ENCODE measurements around the gene RASAL3.
A peak's percentile ranks its signal among the peaks of the same experiment; 100 is the strongest.

Gene RASAL3

GRCh38 chr19:15432629-15433518 lies 31.5 kb downstream of the RASAL3 start:
- peak; percentile 95 for DNase-seq

- DNase-seq: peak; percentile 37
Measured at GRCh38 chr19:15432018-15432494, 32.3 kb downstream of the RASAL3 start.

GRCh38 chr19:15431396-15432017 lies 32.8 kb downstream of the RASAL3 start:
- DNase-seq: no peak

DNA sequence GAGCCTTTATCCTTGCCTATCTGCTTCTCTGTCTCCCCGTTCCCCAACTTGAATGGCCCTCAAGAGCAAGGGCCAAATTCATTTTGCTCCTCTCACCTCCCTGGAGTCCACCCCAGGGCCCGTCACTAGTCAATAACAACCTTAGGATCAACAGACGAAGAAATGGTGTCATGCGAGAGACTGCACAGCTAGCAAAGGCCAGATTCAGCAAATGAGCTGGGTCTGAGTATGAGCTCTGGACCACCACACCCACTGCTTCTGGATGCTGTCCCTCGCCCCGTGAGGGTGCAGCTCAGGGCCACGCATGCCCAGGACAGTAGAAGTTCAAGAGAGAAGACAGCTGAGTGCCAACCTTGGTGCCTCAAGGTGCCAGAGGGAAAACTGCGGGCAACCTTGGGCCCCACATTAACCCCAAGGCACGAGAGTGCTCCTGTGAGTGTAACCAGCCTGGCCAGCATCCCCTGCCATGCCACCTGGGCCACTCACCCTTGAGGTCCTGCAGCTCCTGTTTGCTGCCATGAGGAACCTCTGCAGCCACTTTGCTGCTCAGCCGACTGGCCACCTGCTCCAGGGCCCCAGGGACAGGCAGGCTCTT lies 33.7 kb downstream of the RASAL3 start:
- no peak for DNase-seq

GRCh38 chr19:15429825-15430467 lies 34.4 kb downstream of the RASAL3 start:
- DNase-seq: no peak

DNA sequence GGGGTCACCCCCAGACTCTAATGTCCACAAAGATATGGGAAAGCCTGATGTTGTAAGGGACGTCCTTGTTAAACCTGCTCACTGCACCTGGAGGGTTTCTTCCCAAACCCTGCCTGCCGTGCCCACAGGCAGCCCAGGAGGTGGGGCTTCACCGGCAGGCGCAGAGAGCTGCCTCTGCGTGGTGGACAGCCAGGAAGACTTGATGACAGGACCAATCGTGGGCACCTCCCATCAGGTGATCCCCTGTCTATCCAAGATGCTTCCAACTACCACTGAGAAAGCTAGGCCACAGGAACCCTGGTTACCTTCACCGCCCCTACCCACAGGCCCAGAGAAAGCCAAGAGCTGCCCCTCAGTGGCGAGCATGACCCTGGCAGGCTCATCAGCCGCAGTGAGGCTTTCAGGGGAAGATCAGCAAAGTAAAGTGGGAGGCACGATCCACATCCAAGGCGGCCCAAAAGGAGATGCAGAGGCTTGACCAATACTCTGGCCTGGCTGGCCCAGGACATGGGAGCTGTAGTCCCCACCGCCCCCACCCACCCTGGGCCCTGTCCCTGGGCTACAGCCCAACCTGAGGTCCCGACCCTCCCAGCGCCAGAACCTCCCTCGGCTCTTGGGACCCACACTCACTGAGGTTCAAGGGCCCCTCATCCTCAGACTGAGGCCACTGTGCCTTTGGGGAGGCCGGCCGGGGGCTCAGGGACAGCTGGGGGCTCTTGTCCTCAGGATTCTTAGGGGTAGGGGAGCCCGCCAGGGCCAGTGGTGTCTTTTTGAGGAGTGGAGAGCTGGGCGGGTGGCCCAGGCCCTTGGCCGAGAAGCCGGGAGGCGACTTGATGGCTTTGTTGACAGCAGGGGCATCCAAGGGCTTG lies 35.2 kb downstream of the RASAL3 start:
- DNase-seq: no peak

DNA sequence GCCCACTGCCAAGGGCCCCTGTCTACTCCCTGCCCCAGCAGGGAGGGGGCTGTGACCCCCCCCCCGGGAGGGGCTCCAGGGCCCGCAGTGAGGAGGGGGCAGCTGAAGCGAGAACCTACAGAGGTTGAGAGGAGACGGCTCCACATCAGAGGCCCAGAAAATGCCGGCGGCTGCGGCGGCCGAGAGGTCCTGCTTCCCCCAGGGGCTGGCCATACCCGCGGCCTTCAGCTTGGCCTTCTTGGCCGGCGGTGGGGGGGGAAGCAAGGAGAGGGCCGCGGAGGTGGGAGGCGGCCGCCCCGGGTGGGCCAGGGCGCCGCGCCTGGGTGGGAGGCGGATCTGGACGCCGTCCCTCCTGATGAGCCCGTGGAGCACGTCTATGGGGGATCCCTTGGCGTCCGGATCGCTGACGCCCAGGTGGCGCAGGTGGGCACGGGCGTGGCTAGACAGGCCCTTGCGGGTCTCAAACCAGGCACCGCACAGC lies 36.3 kb downstream of the RASAL3 start:
- DNase-seq: no peak

GRCh38 chr19:15427350-15427700 lies 37.0 kb downstream of the RASAL3 start:
- no peak for DNase-seq

- DNase-seq: no peak
Measured at GRCh38 chr19:15426485-15427349, 37.6 kb downstream of the RASAL3 start.

DNA sequence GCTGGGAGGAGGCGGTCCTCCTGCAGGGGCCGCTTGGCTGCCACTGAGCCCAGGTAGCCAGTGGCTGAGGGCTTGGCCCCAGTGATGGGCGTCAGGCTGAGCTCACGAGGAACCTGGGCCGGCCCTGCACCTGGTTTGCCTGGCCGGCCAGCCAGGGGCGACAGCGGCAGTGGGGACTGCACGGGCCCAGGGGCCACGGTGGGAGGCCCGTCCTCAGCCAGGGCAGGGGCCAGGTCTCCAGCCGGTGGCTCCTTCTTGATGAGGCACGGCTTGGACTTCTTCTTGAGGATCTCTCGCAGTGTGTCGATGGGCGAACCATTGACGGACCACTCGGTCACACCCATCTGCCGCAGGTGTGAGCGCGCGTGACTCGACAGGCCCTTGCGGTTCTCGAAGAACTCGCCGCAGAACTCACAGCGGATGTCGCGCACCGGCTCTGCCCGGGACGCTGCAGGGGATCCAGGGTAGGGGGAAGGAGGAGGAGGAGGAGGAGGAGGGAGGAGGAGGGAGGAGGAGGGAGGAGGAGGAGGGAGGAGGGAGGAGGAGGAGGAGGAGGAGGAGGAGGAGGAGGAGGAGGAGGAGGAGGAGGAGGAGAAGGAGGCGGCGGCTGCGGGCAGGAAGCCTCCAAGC lies 38.9 kb downstream of the RASAL3 start:
- DNase-seq: no peak

GRCh38 chr19:15424692-15425272 lies 39.6 kb downstream of the RASAL3 start:
- no peak for DNase-seq

GRCh38 chr19:15424121-15424520 lies 40.2 kb downstream of the RASAL3 start:
- no peak for DNase-seq

DNA sequence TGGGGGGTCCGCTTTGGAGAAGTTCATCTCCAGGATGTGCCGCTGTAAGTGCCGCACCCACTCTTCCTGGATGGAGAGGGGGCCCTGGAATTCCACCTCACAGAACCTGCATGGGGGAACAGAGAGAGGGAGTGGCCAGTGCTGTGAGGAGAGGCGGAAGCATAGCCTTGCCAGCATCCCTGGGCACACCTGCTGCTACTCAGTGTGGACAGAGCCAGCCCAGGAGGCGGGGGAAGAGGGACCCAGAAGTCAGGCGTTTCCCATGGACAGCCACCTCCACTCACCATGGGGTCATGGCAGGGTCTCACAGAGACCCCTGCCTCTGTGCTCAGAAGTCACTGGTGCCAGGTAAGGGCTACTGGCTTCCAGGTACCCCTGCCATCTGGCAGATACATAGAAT lies 41.2 kb downstream of the RASAL3 start:
- DNase-seq: no peak

GRCh38 chr19:15422296-15423075 lies 41.9 kb downstream of the RASAL3 start:
- DNase-seq: no peak

- DNase-seq: no peak
Measured at GRCh38 chr19:15421721-15422260, 42.6 kb downstream of the RASAL3 start.

- DNase-seq: no peak
Measured at GRCh38 chr19:15421136-15421695, 43.1 kb downstream of the RASAL3 start.

DNA sequence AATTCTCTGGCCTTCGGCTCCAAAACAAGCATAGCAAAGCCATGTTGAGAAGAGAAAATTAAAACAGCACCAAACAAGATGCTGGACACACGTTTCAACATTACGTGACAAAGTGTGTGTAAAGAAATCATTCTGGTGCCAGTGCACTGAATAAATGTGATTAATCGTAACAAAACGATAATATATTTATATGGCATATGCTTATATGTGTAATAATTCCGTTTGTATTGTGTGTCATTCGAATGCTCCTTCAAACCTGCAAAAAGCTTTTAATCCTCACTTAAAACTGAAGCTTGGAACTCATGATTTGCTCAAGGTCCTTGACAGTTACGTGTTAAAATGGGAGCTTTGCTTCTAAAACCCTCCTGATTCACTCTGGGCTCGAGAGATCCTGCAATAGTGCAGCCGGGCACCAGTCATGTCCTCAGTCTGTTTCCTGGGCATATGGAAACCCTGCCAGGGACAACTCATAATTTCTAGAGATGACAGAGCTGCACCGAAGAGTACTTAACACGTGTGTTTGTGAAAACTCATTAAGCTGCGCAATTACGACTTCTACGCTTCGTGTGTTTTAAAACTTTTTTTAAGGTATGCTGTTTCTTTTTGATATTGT lies 44.8 kb downstream of the RASAL3 start:
- no peak for DNase-seq

Data from activated naive CD4-positive, alpha-beta T cell treated with anti-CD3 and anti-CD28 coated beads, Interleukin-2, amount 50 U/mL, for 16 hours (primary cell).